ENCODE results near the gene ZHX3.
"Not testable (repeated sequence)": the region's sequence is repeated elsewhere in the genome, so short reads cannot be mapped to it uniquely, and the experiment has no call there.

Gene ZHX3

DNA sequence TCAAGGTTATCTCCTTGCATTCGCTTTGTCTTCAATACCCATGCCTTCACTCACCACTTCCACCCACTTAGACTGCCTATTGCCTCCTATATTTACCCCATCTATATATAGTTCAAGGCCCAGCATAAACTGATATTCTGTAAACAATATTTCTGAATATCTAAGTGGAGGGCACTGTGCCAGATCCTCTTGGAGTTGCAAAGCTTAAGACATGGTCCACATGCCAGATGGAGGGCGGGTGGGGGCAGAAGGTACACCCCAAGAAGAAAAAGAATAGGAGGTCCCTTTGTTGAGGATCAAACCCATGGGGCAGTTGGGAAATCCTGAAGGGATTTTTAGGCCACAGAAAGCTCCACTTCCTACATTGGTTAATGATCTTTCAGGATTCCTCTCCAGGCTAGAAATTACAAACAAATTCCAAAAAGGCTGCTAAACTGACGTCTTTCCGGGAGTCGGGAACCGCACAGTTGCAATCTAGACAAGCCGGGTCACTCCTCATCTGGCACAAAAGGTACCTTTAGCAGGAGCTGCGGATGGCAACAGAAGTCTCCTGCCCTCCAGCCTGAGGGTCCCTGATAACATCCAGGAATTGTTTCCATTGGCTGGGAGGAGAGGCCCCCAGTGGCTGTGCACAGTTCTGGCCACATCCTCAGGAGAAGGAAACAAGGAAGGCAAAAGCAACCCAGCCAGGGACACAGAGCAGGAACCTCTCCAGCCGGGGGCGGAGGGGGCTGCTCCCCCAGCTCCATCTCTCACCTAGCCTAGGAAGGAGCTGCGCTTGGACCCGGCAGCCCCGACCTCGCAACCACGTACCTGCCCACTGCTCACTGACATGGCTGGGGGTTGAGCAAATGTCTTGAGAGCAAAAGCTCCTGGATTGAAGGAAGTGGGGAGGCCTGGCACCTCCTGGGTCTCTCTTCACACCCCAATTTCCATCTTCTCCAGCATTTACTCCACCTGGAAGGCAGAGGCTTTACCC is 17.2 kb upstream of the ZHX3 start:
- DNase-seq: no peak

DNA sequence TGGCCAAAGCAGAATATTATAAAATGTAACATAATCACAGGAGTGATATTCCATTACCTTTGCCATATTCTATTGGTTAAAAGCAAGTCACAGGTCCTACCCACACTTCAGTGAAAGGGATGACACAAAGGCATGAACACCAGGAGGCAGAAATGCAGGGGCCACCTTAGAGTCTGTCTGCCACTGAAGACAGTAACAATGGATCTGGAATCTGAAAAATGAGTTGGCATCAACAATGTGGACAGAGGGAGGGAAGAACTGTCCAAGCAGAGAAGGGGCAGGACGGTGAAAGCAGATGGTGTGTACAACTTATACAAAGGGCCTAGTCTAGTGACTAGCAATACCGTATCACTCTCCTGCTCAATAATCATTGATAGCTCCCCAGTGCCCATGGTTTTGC is 16.5 kb upstream of the ZHX3 start:
- DNase-seq: no peak

DNA sequence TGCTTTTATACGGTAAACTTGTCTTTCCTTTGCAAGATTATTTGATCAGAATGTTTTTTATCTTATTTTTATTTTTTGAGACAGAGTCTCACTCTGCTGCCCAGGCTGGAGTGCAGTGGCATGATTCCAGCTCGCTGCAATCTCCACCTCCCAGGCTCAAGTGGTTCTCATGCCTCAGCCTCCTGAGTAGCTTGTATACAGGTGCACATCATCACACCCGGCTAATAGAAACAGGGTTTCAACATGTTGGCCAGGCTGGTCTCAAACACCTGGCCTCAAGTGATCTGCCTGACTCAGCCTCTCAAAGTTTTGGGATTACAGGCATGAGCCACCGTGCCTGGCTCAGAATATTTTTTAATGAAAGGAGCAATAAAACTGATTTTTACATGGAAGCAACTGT is 14.2 kb upstream of the ZHX3 start:
- no peak for DNase-seq

DNA sequence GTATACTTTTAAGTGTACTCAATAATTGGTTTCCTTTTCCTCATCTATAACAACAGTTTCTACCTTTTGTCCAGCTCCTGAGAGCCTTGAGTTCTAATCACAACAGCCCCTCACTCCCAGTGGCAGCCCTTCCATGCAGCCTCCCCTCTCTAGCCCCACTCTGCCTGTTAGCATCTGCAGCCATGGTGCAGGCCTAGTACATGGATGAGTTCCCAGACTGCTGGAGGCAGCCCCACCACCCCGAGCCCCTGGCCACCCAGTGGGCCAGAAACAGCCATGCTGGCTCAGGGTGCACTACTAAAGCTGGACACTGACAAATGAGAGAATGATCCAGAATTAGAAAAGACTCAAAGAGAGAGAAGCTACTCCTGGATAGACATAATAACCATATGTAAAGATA is 13.4 kb upstream of the ZHX3 start:
- DNase-seq: no peak

DNA sequence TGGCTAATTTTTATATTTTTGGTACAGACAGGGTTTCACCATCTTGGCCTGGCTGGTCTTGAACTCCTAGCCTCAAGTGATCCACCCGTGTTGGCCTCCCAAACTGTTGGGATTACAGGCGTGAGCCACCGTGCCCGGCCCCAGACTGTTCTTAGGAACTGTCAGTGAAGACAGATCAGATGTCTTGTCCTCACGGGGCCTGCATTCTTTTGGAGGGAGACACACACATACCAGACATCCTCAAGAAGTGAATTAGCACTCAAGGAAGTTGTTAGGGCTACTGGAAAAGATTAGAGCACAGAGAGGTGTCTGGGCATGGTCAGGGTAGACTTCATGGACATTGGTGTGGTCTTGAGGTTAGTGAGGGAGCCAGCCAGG is 12.8 kb upstream of the ZHX3 start:
- DNase-seq: no peak

DNA sequence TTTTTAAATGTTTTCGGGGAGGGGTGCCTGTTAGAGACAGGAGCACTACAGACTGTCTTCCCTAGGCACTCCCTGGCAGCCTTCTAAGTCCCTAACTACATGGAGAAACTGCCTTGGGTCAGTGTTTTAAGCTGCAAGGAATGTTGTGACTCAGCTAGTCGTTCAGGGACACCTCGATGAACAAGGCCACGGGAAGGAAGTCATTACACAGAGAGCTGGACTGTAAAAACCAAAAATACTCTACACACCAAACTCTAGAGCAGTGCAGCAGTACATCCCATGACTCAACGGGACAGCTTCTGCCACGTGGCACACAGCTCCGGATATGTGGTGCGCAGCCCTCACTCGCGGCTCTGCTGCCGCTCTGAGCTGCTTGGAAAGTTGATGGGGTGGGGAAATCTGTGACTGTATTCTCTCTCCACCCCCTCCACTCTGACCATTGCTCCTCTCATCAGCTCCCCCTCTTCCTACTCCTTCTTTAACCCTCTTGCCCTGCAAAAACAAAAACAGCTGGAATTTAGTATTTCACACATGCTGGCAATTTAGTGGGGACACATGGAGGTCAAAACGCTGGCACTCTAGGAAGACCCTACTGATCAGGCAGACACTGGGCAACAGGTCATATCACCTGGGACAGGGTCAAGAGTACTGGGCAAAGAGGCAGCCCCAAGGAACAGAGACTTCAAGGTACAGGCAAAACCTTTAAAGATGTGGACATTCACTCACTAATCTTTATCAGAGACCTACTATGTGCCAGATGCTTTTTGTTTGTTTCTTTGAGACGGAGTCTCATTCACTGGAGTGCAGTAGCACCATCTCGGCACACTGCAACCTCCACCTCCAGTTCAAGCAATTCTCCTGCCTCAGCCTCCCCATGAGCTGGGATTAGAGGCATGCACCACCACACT is 12.2 kb upstream of the ZHX3 start:
- peak; percentile 41 for DNase-seq

DNA sequence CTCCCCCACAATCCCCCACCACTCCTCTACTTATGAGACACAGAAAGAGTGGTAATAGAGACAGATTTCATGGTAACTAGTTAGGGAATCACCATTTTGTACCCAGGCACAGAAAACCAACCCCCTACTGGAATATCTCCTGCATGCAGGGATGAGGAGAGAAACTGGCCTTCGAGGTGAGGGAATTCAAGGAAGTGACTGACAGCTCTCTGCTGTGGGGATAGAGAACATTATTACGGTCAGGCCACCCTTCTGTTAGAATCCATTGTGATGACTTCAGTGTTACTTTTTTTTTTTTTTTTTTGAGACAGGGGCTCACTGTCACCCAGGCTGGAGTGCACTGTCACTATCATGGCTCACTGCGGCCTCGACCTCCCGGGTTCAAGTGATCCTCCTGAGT is 9.6 kb upstream of the ZHX3 start:
- no peak for DNase-seq

DNA sequence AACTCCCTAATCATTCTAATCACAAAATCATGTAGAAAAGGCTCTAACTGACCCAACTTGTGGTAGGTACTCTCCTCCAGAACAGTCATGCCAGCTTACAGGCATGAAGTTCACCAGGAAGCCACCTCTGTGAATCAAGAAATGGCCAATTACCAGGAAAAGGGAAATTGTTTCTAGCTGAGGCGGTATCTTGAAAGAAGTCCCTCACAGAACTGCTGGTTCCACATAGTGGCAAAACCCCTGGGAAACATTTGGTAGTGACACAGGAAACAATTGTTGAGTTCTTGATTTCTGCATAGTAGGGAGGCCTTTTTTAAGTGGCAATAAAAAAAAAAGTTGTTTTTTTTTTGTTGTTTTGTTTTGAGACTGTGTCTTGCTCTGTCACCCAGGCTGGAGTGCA is 3.4 kb upstream of the ZHX3 start:
- no peak for DNase-seq

DNA sequence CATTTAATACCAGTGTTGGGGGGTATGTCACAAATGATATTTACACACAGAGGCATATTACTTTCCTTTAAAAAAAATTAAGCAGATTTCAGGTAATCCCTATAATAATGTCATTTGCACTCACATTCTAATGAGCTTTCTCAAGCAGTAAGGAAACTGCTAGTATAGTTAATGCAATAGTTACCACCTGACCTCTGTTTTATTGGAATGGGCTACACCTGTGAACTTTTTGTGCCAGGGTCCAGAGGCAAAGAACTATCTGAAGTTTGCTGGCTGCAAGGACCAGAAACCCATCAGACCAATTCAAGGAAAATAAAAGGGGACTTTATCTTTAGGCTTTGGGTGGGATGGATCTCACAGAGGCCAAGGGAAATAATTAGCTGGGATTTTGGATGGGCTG is 2.9 kb upstream of the ZHX3 start:
- DNase-seq: no peak

DNA sequence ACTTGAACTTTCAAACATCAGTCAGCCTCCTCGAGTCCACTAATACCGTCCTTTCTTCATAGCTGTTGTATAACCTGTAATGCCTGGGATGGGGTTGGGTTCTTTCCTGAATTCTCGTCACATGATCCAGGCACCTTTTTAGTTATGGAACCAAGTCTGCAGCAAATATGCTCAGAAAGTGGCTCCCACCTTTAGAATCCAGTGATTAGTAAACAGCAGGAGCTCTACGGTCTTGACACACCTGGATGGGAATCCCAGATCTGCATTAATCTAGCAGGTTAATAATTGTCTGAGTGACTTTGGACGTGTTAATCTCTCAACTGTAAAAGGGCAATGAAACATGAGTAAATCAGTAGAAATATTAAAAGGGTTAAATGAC is 729 bp upstream of the ZHX3 start:
- DNase-seq: no peak

DNA sequence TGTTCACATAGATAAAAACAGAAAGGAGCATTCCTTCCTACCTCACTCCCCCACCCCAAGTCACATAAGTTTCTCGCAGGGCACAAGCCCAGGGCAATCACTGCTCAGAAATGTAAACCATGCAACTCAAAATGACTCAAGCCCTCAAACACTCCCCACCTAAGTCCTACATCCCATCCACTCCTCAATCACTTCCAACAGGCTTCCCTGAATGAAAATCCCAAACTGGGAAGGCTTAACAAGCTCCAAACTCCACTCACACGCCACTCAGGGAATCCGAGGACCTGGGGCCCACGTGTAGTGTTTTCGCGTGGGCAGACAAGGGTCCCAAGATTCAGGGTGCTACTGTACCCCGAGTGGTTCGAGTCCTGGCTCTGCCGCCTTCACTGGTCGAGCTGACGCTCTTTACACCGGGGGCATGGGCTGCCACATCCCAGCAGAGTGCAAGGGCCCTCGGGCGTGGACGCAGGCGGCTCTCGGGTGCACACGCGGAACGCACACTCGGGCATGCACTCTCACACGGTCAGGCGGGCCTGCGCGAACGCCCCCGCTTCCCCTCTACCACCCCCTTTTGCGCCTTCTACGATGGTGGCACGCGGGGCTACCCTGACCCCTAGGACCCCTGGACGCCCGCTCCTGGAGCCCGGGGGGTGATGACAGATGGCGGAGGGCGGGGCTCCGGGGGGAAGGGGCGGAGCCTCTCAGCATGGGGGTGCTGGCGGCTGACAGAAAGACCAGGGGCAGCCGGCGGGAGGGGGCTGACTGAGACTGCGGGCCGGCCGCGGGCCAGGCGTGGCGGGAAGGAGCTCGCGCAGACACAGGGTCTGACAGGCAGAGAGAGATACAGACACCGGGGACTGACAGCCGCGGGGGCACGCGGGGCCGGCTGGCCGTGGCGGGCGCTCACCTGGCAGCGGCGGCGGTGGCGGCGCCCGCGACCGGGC is 657 bp downstream of the ZHX3 start:
- peak; percentile 78 for DNase-seq

DNA sequence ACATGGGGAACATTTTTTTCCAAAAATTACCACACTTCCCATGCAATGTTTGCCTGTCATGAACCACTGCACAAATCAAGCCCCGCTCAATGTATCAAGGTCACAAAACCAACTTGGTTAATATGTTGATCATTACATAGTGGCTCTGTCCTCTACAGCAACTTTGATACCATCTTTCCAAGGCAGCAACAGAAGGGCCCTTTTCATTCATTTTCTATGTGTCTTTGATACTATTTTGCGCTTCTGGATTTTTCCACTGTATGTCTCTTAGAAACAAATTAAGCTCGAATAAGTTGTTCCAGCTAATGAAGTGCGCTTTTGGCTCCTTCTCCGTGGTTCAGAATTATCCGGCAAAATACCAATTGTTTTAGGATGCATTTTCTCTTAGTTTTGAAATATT is 1.5 kb downstream of the ZHX3 start:
- DNase-seq: no peak

DNA sequence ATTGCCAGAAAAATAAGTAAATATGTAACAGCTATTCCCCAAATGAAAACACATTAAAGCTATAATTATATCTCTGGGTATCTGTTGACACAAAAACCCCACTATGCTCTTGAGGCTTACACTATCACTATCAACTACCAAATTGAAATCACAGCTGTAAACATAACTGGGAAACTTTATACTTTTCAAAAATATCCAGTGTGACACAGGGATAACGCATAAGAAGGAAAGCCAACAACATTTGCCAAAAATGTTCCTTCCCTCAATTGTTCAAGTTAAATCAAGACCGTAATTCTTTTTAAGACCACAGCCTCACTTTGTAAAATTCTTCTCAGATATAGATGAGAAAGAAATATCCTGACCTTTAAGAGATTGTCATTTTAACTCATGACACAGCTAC is 3.1 kb downstream of the ZHX3 start:
- no peak for DNase-seq

DNA sequence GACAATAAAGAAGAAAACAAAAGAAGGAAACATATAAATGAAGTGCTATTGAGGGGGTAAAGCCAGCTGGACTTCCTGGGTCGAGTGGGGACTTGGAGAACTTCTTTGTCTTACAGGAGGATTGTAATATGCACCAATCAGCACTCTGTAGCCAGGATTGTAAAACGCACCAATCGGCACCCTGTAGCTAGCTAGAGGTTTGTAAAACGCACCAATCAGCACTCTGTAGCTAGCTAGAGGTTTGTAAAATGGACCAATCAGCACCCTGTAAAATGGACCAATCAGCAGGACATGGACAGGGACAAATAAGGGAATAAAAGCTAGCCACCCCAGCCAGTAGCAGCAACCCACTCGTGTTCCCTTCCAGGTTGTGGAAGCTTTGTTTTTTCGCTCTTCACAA is 5.5 kb downstream of the ZHX3 start:
- not testable (repeated sequence) for DNase-seq

DNA sequence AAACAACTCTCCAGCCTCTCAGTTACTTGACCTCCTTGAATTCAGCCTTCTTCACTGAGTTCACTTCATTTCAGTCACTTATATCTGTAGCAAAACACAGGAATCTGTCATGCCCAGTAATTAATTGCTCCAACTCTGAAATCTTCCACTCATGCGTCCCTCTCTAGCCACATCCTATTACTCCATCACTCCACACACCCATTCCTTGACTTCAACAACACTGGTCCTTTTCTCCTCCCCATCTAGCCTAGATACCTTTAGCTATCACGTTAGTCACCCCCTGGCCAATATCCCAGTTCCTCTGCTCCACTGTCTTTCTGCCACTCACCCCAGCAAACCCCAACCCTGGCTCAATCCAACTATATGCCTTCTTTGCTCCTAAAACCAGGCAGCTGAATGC is 7.7 kb downstream of the ZHX3 start:
- DNase-seq: no peak

DNA sequence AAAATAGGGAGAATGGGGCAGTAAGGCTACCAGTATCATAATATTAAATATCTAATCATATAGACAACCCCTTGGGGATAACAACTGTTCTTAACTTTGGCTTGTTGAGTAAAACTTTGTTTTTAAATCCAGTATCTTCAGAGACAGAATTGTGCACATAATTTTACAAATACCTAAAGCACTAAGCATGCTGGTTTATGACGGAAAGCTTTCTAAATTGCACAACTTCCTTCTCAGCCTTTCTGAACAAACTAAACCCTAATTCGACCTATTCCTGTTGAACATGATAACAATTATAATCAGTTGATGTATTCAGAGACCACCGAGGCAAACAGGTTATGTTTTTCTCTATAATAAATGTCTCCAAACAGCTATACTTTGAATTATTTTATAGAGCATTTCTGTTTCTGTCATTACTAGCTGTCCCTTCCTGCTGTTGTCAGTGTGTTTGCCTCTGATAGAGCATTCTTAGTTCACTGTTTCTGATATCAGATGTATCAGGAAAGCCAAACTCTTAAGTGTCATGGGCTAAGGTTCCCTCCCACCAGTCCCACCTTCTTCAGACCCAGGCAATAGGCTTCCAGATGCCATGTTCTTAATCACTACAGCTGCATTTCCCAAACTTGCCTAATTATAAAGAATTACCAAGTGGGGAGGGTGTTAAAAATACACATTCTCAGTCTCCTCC is 8.7 kb downstream of the ZHX3 start:
- DNase-seq: no peak

DNA sequence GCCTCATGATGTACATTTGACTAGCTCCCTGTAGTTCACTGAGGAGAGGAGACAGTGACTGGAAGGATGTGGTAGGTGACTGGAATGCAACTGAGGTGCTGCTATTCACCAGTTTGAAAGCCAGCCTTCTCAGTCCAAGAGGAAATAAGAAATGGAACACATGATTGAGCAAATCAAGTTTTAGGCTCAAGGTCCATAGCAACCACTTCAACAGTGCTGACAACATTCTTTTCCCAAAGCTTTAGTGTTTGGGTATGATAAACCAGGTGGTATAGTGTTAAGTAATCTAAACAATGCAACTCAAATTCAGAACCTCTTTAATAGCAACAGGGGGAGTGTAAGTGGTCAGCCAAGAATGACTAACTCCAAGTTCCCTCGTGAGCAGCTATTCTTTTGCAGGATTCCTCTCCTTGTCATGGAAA is 9.2 kb downstream of the ZHX3 start:
- no peak for DNase-seq

DNA sequence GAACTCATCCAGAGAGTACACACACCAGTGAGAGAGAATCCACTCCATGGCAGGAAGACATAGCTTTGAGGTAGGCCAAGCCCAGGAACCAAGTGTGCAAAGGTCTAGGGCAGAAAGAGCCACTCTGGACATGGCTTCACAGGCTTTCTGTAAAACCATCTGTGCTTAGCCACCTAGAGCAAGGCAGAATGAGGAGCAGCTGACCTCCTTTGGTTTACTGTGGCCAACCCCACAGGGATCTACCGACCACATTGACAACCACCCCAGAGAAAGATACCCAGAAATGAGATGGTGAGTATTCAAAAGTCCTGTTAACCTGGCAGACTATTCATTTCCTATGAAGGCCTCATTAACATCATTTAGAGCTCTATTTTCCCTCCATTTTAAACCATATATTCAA is 10.5 kb downstream of the ZHX3 start:
- DNase-seq: no peak

DNA sequence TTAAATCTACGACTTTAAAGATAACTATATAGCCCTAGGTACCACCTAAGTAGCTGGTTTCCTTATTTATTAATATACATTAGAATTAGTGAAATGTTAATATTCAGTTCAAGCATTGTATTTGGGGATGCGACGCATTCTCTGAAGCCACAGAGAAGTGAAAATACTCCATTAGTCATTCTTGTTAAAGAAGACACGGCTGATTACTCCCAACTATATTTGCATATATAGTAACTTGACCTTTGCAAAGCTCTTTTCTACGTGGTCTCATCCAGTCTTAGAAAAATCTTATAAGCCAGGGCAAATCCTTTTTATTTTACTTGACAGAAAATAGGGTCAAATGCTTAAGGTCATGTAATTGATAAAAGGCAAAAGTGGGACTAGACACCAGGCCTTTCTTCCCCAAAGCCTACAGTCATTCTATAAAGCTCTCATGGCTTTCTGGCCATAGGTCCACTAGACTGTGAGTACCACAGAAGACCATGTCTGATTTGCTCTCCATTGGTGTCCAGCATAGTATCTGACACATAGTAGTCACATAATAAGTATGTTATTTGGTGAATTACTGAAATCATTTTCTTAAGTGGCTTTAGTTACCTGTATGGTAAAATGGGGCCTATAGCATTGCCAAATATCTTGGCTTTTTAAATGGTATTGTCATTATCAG is 11.3 kb downstream of the ZHX3 start:
- no peak for DNase-seq

DNA sequence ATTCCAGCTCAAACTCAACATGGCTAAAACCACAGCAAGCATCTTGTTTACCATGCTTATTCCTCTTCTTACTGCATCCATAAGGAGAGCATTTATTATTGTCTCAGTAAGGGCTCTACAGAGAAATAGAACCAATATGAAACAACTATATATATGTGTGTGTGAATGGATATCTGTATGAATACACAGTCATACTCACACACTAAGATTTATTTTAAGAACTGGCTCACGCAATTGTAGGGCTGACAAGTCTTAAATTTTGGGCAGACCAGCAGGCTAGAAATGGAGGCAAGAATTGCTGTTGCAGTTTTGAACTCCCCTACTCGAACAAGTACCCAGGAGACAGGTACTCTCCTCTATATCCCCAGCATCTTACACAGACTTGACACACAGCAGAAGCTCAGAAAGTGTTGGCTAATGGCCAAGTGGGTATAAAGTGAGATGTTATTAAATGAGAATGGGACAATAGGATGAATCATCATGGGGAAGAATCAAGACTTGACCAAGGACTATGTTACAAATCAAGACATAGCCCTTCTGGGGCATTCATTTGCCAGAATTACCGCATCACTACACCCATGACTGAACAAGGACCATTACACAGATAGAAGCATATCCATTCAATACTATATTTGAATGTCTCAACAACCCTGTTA is 13.0 kb downstream of the ZHX3 start:
- no peak for DNase-seq

DNA sequence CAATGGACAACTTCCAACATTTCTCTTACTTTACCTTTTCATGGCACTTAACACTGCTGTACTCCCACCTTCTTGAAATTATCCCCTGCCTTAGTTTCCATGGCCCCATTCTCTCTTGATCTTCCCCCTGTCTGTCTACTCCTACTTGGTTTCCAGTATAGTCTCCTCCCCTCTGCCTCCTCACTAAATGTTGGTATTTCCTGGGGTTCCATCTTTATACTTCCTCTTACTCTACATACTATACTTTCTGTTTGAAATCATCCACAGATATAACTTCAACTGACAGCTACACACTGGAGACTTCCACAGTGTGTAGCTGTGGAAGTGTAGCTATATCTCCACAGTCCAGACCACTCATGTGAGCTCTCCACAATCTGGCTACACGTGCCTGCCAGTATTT is 13.5 kb downstream of the ZHX3 start:
- no peak for DNase-seq
